T-cell (primary cell): ENCODE measurements around the gene OGA. TPM values are rescaled to one million over a fixed set of nuclear protein-coding genes. Genes with fewer than 3 reads are reported as not detected.

Experiments
- ATAC-seq, 4 experiments: fragments of 200-7000 bp in 3 of 4; fragments of 150-1000 bp in 1 of 4; cut with Tn5 transposase; replicated peaks in 1 of 4; 1 replicate in 3 of 4; 2 replicates in 1 of 4; pipeline ENCODE4 v1.10.0; 2021; ENCODE audit warnings: moderate library complexity in 3 of 4, mild to moderate bottlenecking in 2 of 4, moderate number of reproducible peaks in 1 of 4
- CTCF ChIA-PET, 2 donors: fragments of 300-600 bp; sonication (Branson Sonifier 250); formaldehyde crosslinking; loops; one replicate each; lab custom pipeline; 2022; ENCODE audit warnings: antibody characterized with exemption in 2 of 2; lab: Charles Lee
- POLR2A ChIA-PET, 2 donors: fragments of 300-600 bp; sonication (Branson Sonifier 250); formaldehyde crosslinking; loops; one replicate each; lab custom pipeline; 2022; ENCODE audit warnings: antibody characterized with exemption in 2 of 2; lab: Charles Lee
- DNase-seq, 35 experiments: peaks; one replicate each; pipeline versions ENCODE4 v3.0.0 to v3.0.0-alpha.2; 2013 to 2023
- H3K27ac ChIP-seq: one replicate; pipeline ENCODE4 v1.5.1; 2013; ENCODE audit warnings: low read length
- H3K27me3 ChIP-seq, 2 experiments: replicated peaks in 1 of 2; 1 replicate in 1 of 2; 2 replicates in 1 of 2; pipeline versions ENCODE4 v1.6.1 to v1.7.0; 2013; ENCODE audit warnings: low read length in 1 of 2, mixed read lengths in 1 of 2; ENCODE audit not compliant: control insufficient read depth in 2 of 2, insufficient read depth in 2 of 2; ENCODE audit errors: extremely low read depth in 1 of 2
- H3K36me3 ChIP-seq, 2 donors: 1 replicate in 1 of 2; 2 replicates in 1 of 2; pipeline versions ENCODE4 v1.6.1 to v1.7.0; 2013; ENCODE audit warnings: low read length in 1 of 2; ENCODE audit not compliant: control insufficient read depth in 2 of 2, insufficient read depth in 1 of 2; ENCODE audit errors: extremely low read depth in 1 of 2
- H3K4me1 ChIP-seq, 2 experiments: 1 replicate in 1 of 2; 2 replicates in 1 of 2; pipeline versions ENCODE4 v1.6.1 to v1.7.0; 2013; ENCODE audit warnings: low read length in 2 of 2, mixed read lengths in 1 of 2; ENCODE audit not compliant: insufficient read depth in 2 of 2, control insufficient read depth in 1 of 2; ENCODE audit errors: extremely low read depth in 1 of 2
- H3K4me3 ChIP-seq, 2 donors: 1 replicate in 1 of 2; 2 replicates in 1 of 2; pipeline versions ENCODE4 v1.5.1 to v1.7.0; 2013; ENCODE audit warnings: mild to moderate bottlenecking in 2 of 2, low read length in 1 of 2, moderate library complexity in 1 of 2; ENCODE audit not compliant: control insufficient read depth in 1 of 2; ENCODE audit errors: extremely low read depth in 1 of 2
- H3K9me3 ChIP-seq: 2 replicates; pipeline ENCODE4 v1.7.0; 2013
- H3K27ac Mint-ChIP-seq, 2 donors: one replicate each; pipeline ENCODE4 v1.8.0; 2020 to 2021; ENCODE audit warnings: mild to moderate bottlenecking in 2 of 2, mixed read lengths in 2 of 2
- H3K27me3 Mint-ChIP-seq, 2 donors: one replicate each; pipeline ENCODE4 v1.8.0; 2021 to 2022; ENCODE audit warnings: mixed read lengths in 2 of 2
- H3K36me3 Mint-ChIP-seq: one replicate; pipeline ENCODE4 v1.8.0; 2021; ENCODE audit warnings: mixed read lengths
- H3K4me1 Mint-ChIP-seq, 3 donors: one replicate each; pipeline ENCODE4 v1.8.0; 2020 to 2022; ENCODE audit warnings: mixed read lengths in 3 of 3, mild to moderate bottlenecking in 1 of 3
- H3K4me3 Mint-ChIP-seq, 3 donors: one replicate each; pipeline ENCODE4 v1.8.0; 2020 to 2022; ENCODE audit warnings: mild to moderate bottlenecking in 3 of 3, mixed read lengths in 3 of 3, moderate library complexity in 3 of 3
- H3K9me3 Mint-ChIP-seq, 3 donors: one replicate each; pipeline ENCODE4 v1.8.0; 2020 to 2022; ENCODE audit warnings: mixed read lengths in 3 of 3
- WGBS: methylation state at CpG from one replicate; pipeline ENCODE4 v1.1.5; 2013; ENCODE audit warnings: missing lambda C conversion rate; ENCODE audit not compliant: insufficient coverage; 5-methylcytosine and 5-hydroxymethylcytosine counted together
- total RNA-seq, 35 experiments: library from RNA in 6 of 35; stranded (reverse) in 6 of 35; fragments of 120-200 nt in 1 of 35; gene quantifications; one replicate each; pipeline versions ENCODE4 v1.2.1 to v1.2.4 and lab custom pipeline; 2013 to 2026

OGA gene
- total RNA-seq, 5 donors from 2014 or later (not counting 1 experiment from before 2014, with no cell fraction given): 232 to 364 (median 244) TPM

DNA sequence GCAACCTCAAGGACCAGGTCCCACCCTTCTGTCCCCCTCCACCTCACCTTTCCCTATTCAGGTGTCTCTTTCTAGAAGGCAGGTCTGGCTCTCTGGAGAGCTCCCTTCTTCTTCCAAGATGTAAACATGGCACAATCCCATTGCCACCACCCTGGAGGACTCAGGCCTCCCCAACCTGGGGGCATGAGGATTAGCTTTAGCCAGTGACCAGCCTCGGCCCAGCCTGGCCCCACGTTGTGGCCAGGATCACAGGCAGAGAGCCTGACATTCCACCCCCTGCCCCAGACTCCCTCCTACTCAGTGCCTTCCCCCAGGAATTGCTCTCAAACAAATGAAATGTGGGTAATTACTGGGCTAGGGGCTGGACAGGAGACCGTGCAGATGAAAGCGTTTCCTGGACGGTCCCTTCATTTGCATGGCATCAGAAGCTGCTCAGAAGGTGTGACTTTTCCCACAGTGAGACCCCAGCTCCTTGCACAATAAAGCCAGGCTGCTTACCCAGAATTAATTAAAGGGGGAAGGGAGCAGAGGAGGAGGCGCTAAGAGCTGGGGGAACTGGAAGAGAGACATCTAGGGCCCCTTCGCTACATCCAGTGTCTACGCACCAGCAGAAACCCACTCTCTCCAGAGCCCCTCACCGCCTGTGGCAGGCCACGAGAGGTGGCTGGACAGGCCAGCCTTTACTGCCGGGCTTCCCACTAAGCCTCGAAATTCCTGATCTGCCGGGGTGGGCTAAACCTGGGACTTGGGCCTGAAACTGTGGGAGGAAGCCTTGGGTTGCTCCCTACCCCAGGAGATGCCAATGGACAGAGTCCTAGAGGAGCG is 50.1 kb downstream of the OGA start:
- no peaks in the 10 kb centered on the region for H3K36me3 Mint-ChIP-seq
- no peak for ATAC-seq
- H3K4me1 Mint-ChIP-seq: no peaks in the 10 kb centered on the region
- no peak overlapping the region for H3K4me3 ChIP-seq
- no peak overlapping the region for H3K4me3 Mint-ChIP-seq
- no peak overlapping the region for H3K27ac ChIP-seq
- no peak for DNase-seq
- ChIA-PET POLR2A (interaction anchor here in 1 of 2 donors (0.6 kb wide), 1 partner anchor 1109 kb away, joined by 7 read pairs; no protein-coding TSS in a partner anchor), CTCF (interaction anchor here in 1 of 2 donors (0.6 kb wide), 1 partner anchor 894 kb away, joined by 3 read pairs; no protein-coding TSS in a partner anchor)
- H3K27me3 Mint-ChIP-seq: peaks cover 23 to 52% of the 10 kb centered on the region in 2 donors
- H3K9me3 Mint-ChIP-seq: no peaks in the 10 kb centered on the region
- peaks cover 5 to 69% of the 10 kb centered on the region in 2 experiments for H3K27me3 ChIP-seq
- no peaks in the 10 kb centered on the region for H3K36me3 ChIP-seq
- no peak overlapping the region for H3K27ac Mint-ChIP-seq
- H3K4me1 ChIP-seq: peaks cover 0 to 1% of the 10 kb centered on the region in 2 experiments
- H3K9me3 ChIP-seq: no peaks in the 10 kb centered on the region
- 72% methylated on average over 5 of the region's 14 CpGs for WGBS

DNA sequence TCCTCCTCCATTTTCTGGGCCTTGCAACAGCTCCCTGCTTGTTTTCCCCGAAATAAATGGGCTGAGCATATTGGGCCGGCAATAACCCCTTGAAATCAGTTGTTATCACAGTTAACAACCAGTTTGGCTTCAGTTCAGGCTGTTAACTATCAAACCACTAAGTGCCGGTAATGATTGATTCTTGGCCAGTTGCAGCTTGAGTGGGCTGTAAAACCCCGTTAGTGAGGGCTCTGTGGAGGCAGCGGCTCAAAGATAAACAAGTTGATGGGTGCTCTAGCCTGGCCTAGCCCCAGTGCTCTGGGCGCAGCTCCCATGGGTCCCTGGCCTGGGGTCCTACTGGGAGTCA is 50.7 kb downstream of the OGA start:
- Mint-ChIP-seq H3K27ac (no peak overlapping the region), H3K4me1 (no peaks in the 10 kb centered on the region), H3K36me3 (no peaks in the 10 kb centered on the region), H3K27me3 (peaks cover 18 to 46% of the 10 kb centered on the region in 2 donors), H3K4me3 (no peak overlapping the region), H3K9me3 (no peaks in the 10 kb centered on the region)
- ChIA-PET POLR2A (no interaction called here), CTCF (interaction anchor here in 1 of 2 donors (0.6 kb wide), 1 partner anchor 893 kb away, joined by 3 read pairs; no protein-coding TSS in a partner anchor)
- peaks cover 5 to 68% of the 10 kb centered on the region in 2 experiments for H3K27me3 ChIP-seq
- H3K9me3 ChIP-seq: no peaks in the 10 kb centered on the region
- no peaks in the 10 kb centered on the region for H3K36me3 ChIP-seq
- H3K4me1 ChIP-seq: no peaks in the 10 kb centered on the region
- H3K4me3 ChIP-seq: no peak overlapping the region
- WGBS: 69% methylated on average over 4 of the region's 6 CpGs
- no peak for ATAC-seq
- H3K27ac ChIP-seq: no peak overlapping the region
- DNase-seq: no peak

DNA sequence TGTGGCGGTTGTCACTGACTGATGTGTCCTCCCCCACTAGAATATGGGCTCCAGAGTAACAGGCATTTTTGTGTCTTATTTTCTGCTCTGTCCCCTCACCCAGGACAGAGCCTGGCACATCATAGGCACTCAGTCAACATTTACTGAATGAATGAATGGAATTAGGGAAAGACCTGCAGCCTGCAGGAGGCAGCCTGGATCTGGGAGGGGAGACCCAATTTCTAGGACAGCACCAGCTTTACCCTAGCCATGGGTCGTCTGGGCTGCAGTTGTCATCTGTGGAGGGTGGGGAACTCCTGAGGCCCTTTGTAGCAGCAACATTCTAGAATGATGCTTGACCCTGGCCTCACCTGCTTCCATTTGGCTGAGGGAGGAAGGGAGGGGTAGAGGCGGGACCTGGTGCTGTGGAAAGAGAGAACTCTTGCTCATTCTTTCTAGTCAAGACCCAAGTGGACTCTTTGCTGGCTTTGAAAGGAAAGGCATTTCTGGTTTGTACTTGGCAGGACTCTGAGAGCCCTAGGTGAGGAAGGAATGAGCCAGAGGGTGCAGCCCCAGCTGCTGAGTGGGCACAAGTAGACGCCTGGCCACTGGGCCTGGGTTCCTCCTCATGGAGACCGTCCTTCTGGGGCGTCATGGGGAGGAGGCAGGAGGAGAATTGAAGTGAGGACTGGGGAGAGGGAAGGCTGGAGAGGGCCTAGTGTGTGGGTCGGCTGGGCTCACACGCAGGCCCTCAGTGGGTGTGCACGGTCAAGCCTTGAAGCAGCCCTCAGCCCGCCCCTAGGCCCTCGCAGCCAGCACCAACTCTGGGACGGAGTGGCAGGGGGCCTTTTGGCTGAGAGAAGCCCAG is 51.3 kb downstream of the OGA start:
- Mint-ChIP-seq H3K9me3 (no peaks in the 10 kb centered on the region), H3K4me3 (no peak overlapping the region), H3K27ac (no peak overlapping the region), H3K36me3 (no peaks in the 10 kb centered on the region), H3K27me3 (peaks cover 13 to 41% of the 10 kb centered on the region in 2 donors), H3K4me1 (no peaks in the 10 kb centered on the region)
- Histone ChIP-seq H3K36me3 (no peaks in the 10 kb centered on the region), H3K4me3 (no peak overlapping the region), H3K27ac (no peak overlapping the region), H3K27me3 (peaks cover 2 to 62% of the 10 kb centered on the region in 2 experiments), H3K4me1 (no peaks in the 10 kb centered on the region), H3K9me3 (no peaks in the 10 kb centered on the region)
- ATAC-seq (no peak), DNase-seq (no peak)
- ChIA-PET CTCF (no interaction called here), POLR2A (no interaction called here)
- 89% methylated on average over 11 of the region's 12 CpGs for WGBS

DNA sequence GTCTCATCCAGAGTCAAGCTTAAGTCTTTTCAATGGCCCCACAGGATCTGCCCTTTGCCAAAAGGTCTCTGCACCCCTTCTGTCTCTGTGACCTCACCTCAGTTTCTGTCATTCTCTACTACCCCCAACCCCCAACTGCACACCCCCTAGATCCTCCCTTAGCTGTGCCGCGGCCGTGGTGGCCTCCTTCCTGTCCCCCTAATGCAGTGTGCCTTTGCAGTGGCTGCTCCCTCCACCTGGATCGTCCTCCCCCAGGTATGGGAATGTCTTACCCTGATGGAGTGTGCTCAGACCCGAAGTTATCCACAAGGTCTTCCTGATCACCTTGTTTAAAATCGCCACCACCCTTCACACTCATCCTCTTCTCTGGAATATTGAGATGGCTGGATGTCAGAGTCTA is 51.9 kb downstream of the OGA start:
- ATAC-seq: no peak
- peaks cover 7 to 36% of the 10 kb centered on the region in 2 donors for H3K27me3 Mint-ChIP-seq
- Histone ChIP-seq H3K27ac (no peak overlapping the region), H3K4me3 (no peak overlapping the region), H3K4me1 (no peaks in the 10 kb centered on the region), H3K36me3 (no peaks in the 10 kb centered on the region), H3K9me3 (no peaks in the 10 kb centered on the region), H3K27me3 (peaks cover 0 to 62% of the 10 kb centered on the region in 2 experiments)
- H3K4me1 Mint-ChIP-seq: no peaks in the 10 kb centered on the region
- CTCF ChIA-PET: no interaction called here
- no peak for DNase-seq
- no peak overlapping the region for H3K4me3 Mint-ChIP-seq
- H3K27ac Mint-ChIP-seq: no peak overlapping the region
- H3K36me3 Mint-ChIP-seq: no peaks in the 10 kb centered on the region
- no peaks in the 10 kb centered on the region for H3K9me3 Mint-ChIP-seq
- WGBS: no CpG with 5 or more reads among the region's 6 CpGs
- POLR2A ChIA-PET: no interaction called here

DNA sequence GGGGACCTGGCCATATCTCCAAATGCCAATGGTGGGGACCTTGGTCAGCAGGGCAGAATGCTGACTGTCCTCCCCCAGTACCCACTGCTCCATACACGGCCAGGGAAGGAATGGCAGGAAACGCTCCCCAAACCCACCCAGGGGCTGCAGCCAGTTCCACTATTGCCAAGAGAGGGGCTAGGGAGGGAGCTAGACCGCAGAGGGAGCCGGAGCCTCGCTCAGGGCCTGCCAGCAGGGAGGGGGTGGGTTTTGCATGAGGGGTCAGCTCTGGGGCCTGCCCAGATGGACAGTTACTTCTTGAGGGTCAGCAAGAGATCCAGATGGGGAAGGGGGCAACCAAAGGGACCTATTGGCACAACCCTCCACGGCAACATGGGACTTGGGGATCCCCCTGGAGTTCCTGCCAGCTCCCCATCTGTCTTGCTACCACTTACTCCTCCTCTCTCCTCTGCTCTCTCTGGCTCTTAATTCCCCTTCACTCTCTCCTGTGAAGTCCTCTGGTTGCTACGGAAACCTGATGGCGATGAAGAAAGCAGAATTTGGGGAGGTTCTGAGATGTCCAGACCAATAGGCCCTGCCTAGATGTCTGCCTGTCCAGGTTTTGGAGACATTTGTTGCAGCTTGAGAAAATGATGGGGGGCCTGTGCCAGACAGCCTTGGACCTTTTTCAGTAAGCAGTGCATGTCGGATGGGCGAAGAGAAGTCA is 55.0 kb downstream of the OGA start:
- Mint-ChIP-seq H3K9me3 (no peaks in the 10 kb centered on the region), H3K4me3 (no peak overlapping the region), H3K27ac (no peak overlapping the region), H3K4me1 (no peaks in the 10 kb centered on the region), H3K27me3 (peaks cover 4 to 22% of the 10 kb centered on the region in 2 donors), H3K36me3 (no peaks in the 10 kb centered on the region)
- no peaks in the 10 kb centered on the region for H3K36me3 ChIP-seq
- POLR2A ChIA-PET: no interaction called here
- no peak overlapping the region for H3K27ac ChIP-seq
- H3K4me1 ChIP-seq: no peaks in the 10 kb centered on the region
- H3K27me3 ChIP-seq: peaks cover 0 to 43% of the 10 kb centered on the region in 2 experiments
- 80% methylated on average over 2 of the region's 10 CpGs for WGBS
- DNase-seq (no peak), ATAC-seq (no peak)
- H3K4me3 ChIP-seq: no peak overlapping the region
- CTCF ChIA-PET: no interaction called here
- no peaks in the 10 kb centered on the region for H3K9me3 ChIP-seq

DNA sequence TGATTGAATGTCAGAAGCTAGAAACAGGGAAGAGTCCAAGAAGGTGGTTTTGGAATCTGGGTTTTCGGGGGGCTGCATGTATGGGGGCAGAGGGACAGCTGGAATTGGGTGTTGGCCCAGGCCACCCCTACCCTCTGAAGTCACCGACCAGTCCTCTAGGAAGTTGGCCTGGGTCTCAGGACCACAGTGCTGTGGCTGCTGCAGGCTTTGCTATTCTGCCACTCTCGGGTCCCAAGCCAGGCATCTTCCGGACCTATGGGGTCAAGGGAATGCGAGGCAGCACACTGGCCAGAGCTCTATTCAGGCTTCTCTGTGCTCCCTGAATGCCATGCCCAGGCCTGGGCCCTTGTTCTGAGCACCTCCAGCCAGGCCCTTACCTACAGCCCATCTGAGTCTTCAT is 55.5 kb downstream of the OGA start:
- DNase-seq (no peak), ATAC-seq (no peak)
- ChIA-PET CTCF (interaction anchor here in 1 of 2 donors (0.6 kb wide), 1 partner anchor 45 kb away, joined by 5 read pairs; no protein-coding TSS in a partner anchor), POLR2A (no interaction called here)
- H3K27me3 ChIP-seq: peaks cover 0 to 37% of the 10 kb centered on the region in 2 experiments
- Mint-ChIP-seq H3K36me3 (no peaks in the 10 kb centered on the region), H3K4me3 (no peak overlapping the region), H3K27ac (no peak overlapping the region), H3K4me1 (no peaks in the 10 kb centered on the region), H3K27me3 (peaks cover 4 to 18% of the 10 kb centered on the region in 2 donors), H3K9me3 (no peaks in the 10 kb centered on the region)
- H3K36me3 ChIP-seq: no peaks in the 10 kb centered on the region
- WGBS: 87% methylated on average over 5 of the region's 5 CpGs
- no peak overlapping the region for H3K27ac ChIP-seq
- H3K4me1 ChIP-seq: no peaks in the 10 kb centered on the region
- no peaks in the 10 kb centered on the region for H3K9me3 ChIP-seq
- H3K4me3 ChIP-seq: no peak overlapping the region
